ENCODE measurements around the gene CCR6.

Gene CCR6

GRCh38 chr6:167112421-167112820 lies 10.5 kb upstream of the CCR6 start:
- TF ChIP-seq TAF1 (IDR thresholded peaks at IDR 0.05; ENCODE audit: borderline replicate concordance, insufficient read depth, low read length), result no peak
- TF ChIP-seq SIN3A (IDR thresholded peaks at IDR 0.05; ENCODE audit: borderline replicate concordance, insufficient read depth, low read length), result no peak
- TF ChIP-seq FOXP2 (optimal IDR thresholded peaks at IDR 0.05; ENCODE audit: borderline replicate concordance, extremely low read depth, extremely low read length, insufficient read depth), result no peak
- no peak for TF ChIP-seq POLR2AphosphoS5 (IDR thresholded peaks at IDR 0.05; ENCODE audit: low read depth, low read length)
- TF ChIP-seq REST (IDR thresholded peaks at IDR 0.05; ENCODE audit: insufficient read depth in 1 of 2, low read depth in 2 of 2, low read length in 2 of 2), result no peak

- TF ChIP-seq FOXP2 (optimal IDR thresholded peaks at IDR 0.05; ENCODE audit: borderline replicate concordance, extremely low read depth, extremely low read length, insufficient read depth) (no peak), POLR2AphosphoS5 (IDR thresholded peaks at IDR 0.05; ENCODE audit: low read depth, low read length) (no peak), SIN3A (IDR thresholded peaks at IDR 0.05; ENCODE audit: borderline replicate concordance, insufficient read depth, low read length) (no peak), REST (IDR thresholded peaks at IDR 0.05; ENCODE audit: insufficient read depth in 1 of 2, low read depth in 2 of 2, low read length in 2 of 2) (no peak), TAF1 (IDR thresholded peaks at IDR 0.05; ENCODE audit: borderline replicate concordance, insufficient read depth, low read length) (no peak)
Observed at GRCh38 chr6:167113047-167113754, 9.7 kb upstream of the CCR6 start.

- TF ChIP-seq SIN3A (IDR thresholded peaks at IDR 0.05; ENCODE audit: borderline replicate concordance, insufficient read depth, low read length) (no peak), REST (IDR thresholded peaks at IDR 0.05; ENCODE audit: insufficient read depth in 1 of 2, low read depth in 2 of 2, low read length in 2 of 2) (no peak), TAF1 (IDR thresholded peaks at IDR 0.05; ENCODE audit: borderline replicate concordance, insufficient read depth, low read length) (no peak), FOXP2 (optimal IDR thresholded peaks at IDR 0.05; ENCODE audit: borderline replicate concordance, extremely low read depth, extremely low read length, insufficient read depth) (no peak), POLR2AphosphoS5 (IDR thresholded peaks at IDR 0.05; ENCODE audit: low read depth, low read length) (no peak)
Observed at GRCh38 chr6:167113935-167114910, 8.7 kb upstream of the CCR6 start.

GRCh38 chr6:167115054-167115453 lies 7.8 kb upstream of the CCR6 start:
- no peak for TF ChIP-seq TAF1 (IDR thresholded peaks at IDR 0.05; ENCODE audit: borderline replicate concordance, insufficient read depth, low read length)
- no peak for TF ChIP-seq REST (IDR thresholded peaks at IDR 0.05; ENCODE audit: insufficient read depth in 1 of 2, low read depth in 2 of 2, low read length in 2 of 2)
- TF ChIP-seq SIN3A (IDR thresholded peaks at IDR 0.05; ENCODE audit: borderline replicate concordance, insufficient read depth, low read length), result no peak
- TF ChIP-seq FOXP2 (optimal IDR thresholded peaks at IDR 0.05; ENCODE audit: borderline replicate concordance, extremely low read depth, extremely low read length, insufficient read depth), result no peak
- no peak for TF ChIP-seq POLR2AphosphoS5 (IDR thresholded peaks at IDR 0.05; ENCODE audit: low read depth, low read length)
